Keratinocyte (primary cell): ENCODE data around the gene TMEM186. TPM values are rescaled to one million over a fixed set of nuclear protein-coding genes. Genes with fewer than 3 reads are reported as not detected.
A peak's percentile ranks its signal among the peaks of the same experiment; 100 is the strongest.

Experiments
- DNase-seq: peaks from one replicate; pipeline ENCODE4 v3.0.0-alpha.2; 2011; ENCODE audit warnings: low read depth, missing footprints, low spot score
- FAIRE-seq: peaks from 2 replicates; lab custom pipeline; 2011; peaks lifted over from hg19 to GRCh38; lab: Jason Lieb, UNC
- H2AFZ ChIP-seq: 2 replicates; pipeline ENCODE4 v1.6.0; 2012; ENCODE audit warnings: low read length, control low read depth, inconsistent platforms; ENCODE audit not compliant: control insufficient read depth
- H3K27ac ChIP-seq: 2 replicates; pipeline ENCODE4 v1.5.1; 2011; ENCODE audit warnings: low read length; ENCODE audit not compliant: control insufficient read depth, insufficient read depth
- H3K27me3 ChIP-seq: 3 replicates; pipeline ENCODE4 v1.6.0; 2011; ENCODE audit warnings: low read length; ENCODE audit not compliant: control insufficient read depth, insufficient read depth; ENCODE audit errors: extremely low read depth
- H3K36me3 ChIP-seq, 2 experiments: 2 replicates in 1 of 2; 3 replicates in 1 of 2; pipeline ENCODE4 v1.5.1; 2011; ENCODE audit warnings: low read length in 2 of 2, mild to moderate bottlenecking in 1 of 2; ENCODE audit not compliant: control insufficient read depth in 2 of 2, insufficient read depth in 2 of 2; ENCODE audit errors: extremely low read depth in 1 of 2
- H3K4me1 ChIP-seq: 3 replicates; pipeline ENCODE4 v1.5.1; 2011; ENCODE audit warnings: low read length; ENCODE audit not compliant: control insufficient read depth, insufficient read depth; ENCODE audit errors: extremely low read depth
- H3K4me2 ChIP-seq: 3 replicates; pipeline ENCODE4 v1.6.0; 2011; ENCODE audit warnings: low read depth, low read length; ENCODE audit not compliant: control insufficient read depth, insufficient read depth; ENCODE audit errors: extremely low read depth
- H3K4me3 ChIP-seq, 3 experiments: fragments of 200-600 bp in 1 of 3; sonication (generic) in 1 of 3; 2 replicates in 2 of 3; 3 replicates in 1 of 3; pipeline ENCODE4 v1.5.1; 2011 to 2016; ENCODE audit warnings: low read length in 3 of 3, mild to moderate bottlenecking in 3 of 3, control low read depth in 2 of 3, inconsistent platforms in 1 of 3, low read depth in 1 of 3, mixed read lengths in 1 of 3, mixed run types in 1 of 3, moderate library complexity in 1 of 3; ENCODE audit not compliant: control insufficient read depth in 2 of 3, insufficient read depth in 2 of 3; ENCODE audit errors: extremely low read depth in 1 of 3
- H3K79me2 ChIP-seq: 2 replicates; pipeline ENCODE4 v1.6.0; 2012; ENCODE audit warnings: low read length; ENCODE audit not compliant: control insufficient read depth, insufficient read depth
- H3K9ac ChIP-seq: 3 replicates; pipeline ENCODE4 v1.6.0; 2011; ENCODE audit warnings: low read length; ENCODE audit not compliant: control insufficient read depth, insufficient read depth; ENCODE audit errors: extremely low read depth
- H3K9me1 ChIP-seq: 3 replicates; pipeline ENCODE4 v1.6.0; 2011; ENCODE audit warnings: low read length; ENCODE audit not compliant: control insufficient read depth, insufficient read depth; ENCODE audit errors: extremely low read depth
- H3K9me3 ChIP-seq: 2 replicates; pipeline ENCODE4 v1.5.1; 2012; ENCODE audit warnings: low read depth, low read length; ENCODE audit not compliant: control insufficient read depth
- H4K20me1 ChIP-seq: 3 replicates; pipeline ENCODE4 v1.6.0; 2011; ENCODE audit warnings: low read length; ENCODE audit not compliant: control insufficient read depth, insufficient read depth; ENCODE audit errors: extremely low read depth
- EZH2 ChIP-seq: IDR thresholded peaks from one replicate; pipeline ENCODE4 v1.6.1; 2012; ENCODE audit warnings: inconsistent platforms, mild to moderate bottlenecking, low read length, moderate library complexity
- dilution Hi-C: fragments of 300-500 bp; cut with MboI; formaldehyde crosslinking; loops from one replicate; pipeline ENCODE4 v1.7.0; 2020; ENCODE audit warnings: low sequenced_read_pairs; ENCODE audit not compliant: extremely low pct_ligation_motif_present
- polyA plus RNA-seq, 5 experiments: library from polyadenylated mRNA; depleted of rRNA in 3 of 5; stranded (reverse) in 3 of 5; stranded (forward) in 1 of 5; unstranded in 1 of 5; fragments of >200 nt; gene quantifications; 1 replicate in 1 of 5; 2 replicates in 3 of 5; 3 replicates in 1 of 5; pipeline versions ENCODE4 v1.2.1 to v1.2.3, GENCODE V29; 2011 to 2012; ENCODE audit warnings: missing spikeins in 2 of 5, low read depth in 1 of 5, low replicate concordance in 1 of 5
- TF ChIP-seq, protein P1 (sequence below), 3 experiments: IDR thresholded peaks in 1 of 3; conservative IDR thresholded peaks in 1 of 3; optimal IDR thresholded peaks in 1 of 3; 2 replicates in 2 of 3; 3 replicates in 1 of 3; pipeline versions ENCODE3 to v1.5.1; 2011; ENCODE audit warnings: low read length in 3 of 3, mild to moderate bottlenecking in 3 of 3, moderate library complexity in 2 of 3, control low read depth in 1 of 3, inconsistent platforms in 1 of 3; ENCODE audit not compliant: insufficient read depth in 2 of 3; ENCODE audit errors: extremely low read depth in 1 of 3

TMEM186 gene
- polyA plus RNA-seq, 1 donor (not counting 4 experiments of a cell fraction or from before 2014, with no cell fraction given): 8.1 TPM

DNA sequence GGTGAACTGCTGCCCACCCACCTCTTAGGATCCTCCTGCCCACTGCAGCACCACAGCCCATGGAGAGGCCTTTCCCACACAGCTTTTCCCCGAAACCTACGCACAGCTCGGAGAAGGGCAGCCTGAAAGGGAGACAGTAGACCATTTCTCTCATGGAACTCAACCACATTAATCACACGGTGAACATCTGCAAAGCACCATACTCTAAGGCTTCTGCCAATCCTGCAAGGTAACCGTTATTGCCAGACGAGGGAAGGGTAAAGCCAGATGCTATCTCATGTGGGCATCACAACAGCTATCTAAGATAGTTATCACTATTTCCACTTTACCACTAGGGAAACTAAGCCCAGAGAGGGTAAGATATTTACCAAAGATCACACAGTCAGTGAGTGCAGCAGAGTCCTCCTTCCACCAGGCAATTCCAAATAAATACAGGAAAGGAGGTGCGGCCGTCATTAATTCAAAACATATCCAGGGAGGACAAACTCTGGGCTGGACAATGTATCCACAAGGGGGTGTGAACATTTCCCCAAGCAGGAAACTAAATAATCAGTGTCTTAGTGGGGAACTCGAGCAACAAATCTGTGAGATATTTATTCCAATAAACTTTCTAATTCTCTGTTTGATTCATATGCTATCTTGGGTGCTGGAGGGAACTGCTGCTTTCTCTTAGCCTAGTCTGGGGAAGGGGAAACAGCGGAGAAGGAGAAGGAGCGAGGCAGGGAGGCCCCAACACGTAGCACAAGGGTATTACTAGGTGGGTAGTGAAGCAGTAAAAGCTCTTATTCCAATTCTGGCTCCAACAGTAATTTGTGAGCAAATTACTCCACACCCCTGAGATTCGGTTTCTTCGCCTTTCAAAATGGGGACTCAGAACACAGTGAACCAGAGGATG lies 723 bp downstream of the TMEM186 start:
- peaks cover 3% of the 10 kb centered on the region for H3K9me1 ChIP-seq
- peaks cover 1 to 13% of the 10 kb centered on the region in 2 experiments for H3K36me3 ChIP-seq
- H3K79me2 ChIP-seq: peaks cover 63% of the 10 kb centered on the region
- FAIRE-seq: no peak
- no peaks in the 10 kb centered on the region for H3K9me3 ChIP-seq
- peaks cover 7% of the 10 kb centered on the region for H4K20me1 ChIP-seq
- TF ChIP-seq EZH2: no peak
- TF ChIP-seq, protein P1, sequence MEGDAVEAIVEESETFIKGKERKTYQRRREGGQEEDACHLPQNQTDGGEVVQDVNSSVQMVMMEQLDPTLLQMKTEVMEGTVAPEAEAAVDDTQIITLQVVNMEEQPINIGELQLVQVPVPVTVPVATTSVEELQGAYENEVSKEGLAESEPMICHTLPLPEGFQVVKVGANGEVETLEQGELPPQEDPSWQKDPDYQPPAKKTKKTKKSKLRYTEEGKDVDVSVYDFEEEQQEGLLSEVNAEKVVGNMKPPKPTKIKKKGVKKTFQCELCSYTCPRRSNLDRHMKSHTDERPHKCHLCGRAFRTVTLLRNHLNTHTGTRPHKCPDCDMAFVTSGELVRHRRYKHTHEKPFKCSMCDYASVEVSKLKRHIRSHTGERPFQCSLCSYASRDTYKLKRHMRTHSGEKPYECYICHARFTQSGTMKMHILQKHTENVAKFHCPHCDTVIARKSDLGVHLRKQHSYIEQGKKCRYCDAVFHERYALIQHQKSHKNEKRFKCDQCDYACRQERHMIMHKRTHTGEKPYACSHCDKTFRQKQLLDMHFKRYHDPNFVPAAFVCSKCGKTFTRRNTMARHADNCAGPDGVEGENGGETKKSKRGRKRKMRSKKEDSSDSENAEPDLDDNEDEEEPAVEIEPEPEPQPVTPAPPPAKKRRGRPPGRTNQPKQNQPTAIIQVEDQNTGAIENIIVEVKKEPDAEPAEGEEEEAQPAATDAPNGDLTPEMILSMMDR (optimal IDR thresholded peaks at IDR 0.05 in 1 of 3, IDR thresholded peaks at IDR 0.05 in 1 of 3, conservative IDR thresholded peaks at IDR 0.05 in 1 of 3; ENCODE audit: extremely low read depth in 1 of 3, insufficient read depth in 2 of 3, low read length in 3 of 3): no peak
- peak overlapping the region; percentile 85 to 96 (median 92) for H3K4me3 ChIP-seq
- H3K4me2 ChIP-seq: peak overlapping the region; percentile 73
- peak overlapping the region; percentile 79 for H3K27ac ChIP-seq
- DNase-seq: no peak
- dilution Hi-C loops: no loop called here
- H2AFZ ChIP-seq: peak overlapping the region; percentile 70
- H3K9ac ChIP-seq: peak overlapping the region; percentile 86
- H3K27me3 ChIP-seq: no peaks in the 10 kb centered on the region
- H3K4me1 ChIP-seq: peaks cover 23% of the 10 kb centered on the region

GRCh38 chr16:8795818-8796217 lies 1.6 kb downstream of the TMEM186 start:
- H3K4me2 ChIP-seq: no peak overlapping the region
- FAIRE-seq (no peak), DNase-seq (no peak)
- H3K27me3 ChIP-seq: no peaks in the 10 kb centered on the region
- dilution Hi-C loops: no loop called here
- TF ChIP-seq, protein P1 (optimal IDR thresholded peaks at IDR 0.05 in 1 of 3, IDR thresholded peaks at IDR 0.05 in 1 of 3, conservative IDR thresholded peaks at IDR 0.05 in 1 of 3; ENCODE audit: extremely low read depth in 1 of 3, insufficient read depth in 2 of 3, low read length in 3 of 3): no peak
- TF ChIP-seq EZH2: no peak
- H3K9me3 ChIP-seq: no peaks in the 10 kb centered on the region
- no peak overlapping the region for H2AFZ ChIP-seq
- H3K27ac ChIP-seq: no peak overlapping the region
- H3K9ac ChIP-seq: no peak overlapping the region
- no peak overlapping the region for H3K4me3 ChIP-seq
- peaks cover 3% of the 10 kb centered on the region for H3K9me1 ChIP-seq
- H4K20me1 ChIP-seq: peaks cover 4% of the 10 kb centered on the region
- peaks cover 1 to 8% of the 10 kb centered on the region in 2 experiments for H3K36me3 ChIP-seq
- peaks cover 54% of the 10 kb centered on the region for H3K79me2 ChIP-seq
- peaks cover 23% of the 10 kb centered on the region for H3K4me1 ChIP-seq
